T-helper 1 cell treated with Interleukin-12 subunit alpha and Interleukin-12 subunit beta and Interleukin-4 antibody, amounts not matched to agents 30 ng/mL and 1 ng/mL, for 36 hours (primary cell): ENCODE measurements around the gene CYP4F22. TPM values are rescaled to one million over a fixed set of nuclear protein-coding genes. Genes with fewer than 3 reads are reported as not detected.

Source experiments
- intact Hi-C: fragments of 100-400 bp; cut with micrococcal nuclease; formaldehyde crosslinking; loops from one replicate; pipeline ENCODE4 v1.15.1; 2024
- total RNA-seq: library from RNA; stranded (reverse); gene quantifications from 2 replicates; pipeline ENCODE4 v1.2.3, GENCODE V29; 2022

The CYP4F22 gene
- total RNA-seq, 1 donor from 2014 or later = 0.49 TPM

DNA sequence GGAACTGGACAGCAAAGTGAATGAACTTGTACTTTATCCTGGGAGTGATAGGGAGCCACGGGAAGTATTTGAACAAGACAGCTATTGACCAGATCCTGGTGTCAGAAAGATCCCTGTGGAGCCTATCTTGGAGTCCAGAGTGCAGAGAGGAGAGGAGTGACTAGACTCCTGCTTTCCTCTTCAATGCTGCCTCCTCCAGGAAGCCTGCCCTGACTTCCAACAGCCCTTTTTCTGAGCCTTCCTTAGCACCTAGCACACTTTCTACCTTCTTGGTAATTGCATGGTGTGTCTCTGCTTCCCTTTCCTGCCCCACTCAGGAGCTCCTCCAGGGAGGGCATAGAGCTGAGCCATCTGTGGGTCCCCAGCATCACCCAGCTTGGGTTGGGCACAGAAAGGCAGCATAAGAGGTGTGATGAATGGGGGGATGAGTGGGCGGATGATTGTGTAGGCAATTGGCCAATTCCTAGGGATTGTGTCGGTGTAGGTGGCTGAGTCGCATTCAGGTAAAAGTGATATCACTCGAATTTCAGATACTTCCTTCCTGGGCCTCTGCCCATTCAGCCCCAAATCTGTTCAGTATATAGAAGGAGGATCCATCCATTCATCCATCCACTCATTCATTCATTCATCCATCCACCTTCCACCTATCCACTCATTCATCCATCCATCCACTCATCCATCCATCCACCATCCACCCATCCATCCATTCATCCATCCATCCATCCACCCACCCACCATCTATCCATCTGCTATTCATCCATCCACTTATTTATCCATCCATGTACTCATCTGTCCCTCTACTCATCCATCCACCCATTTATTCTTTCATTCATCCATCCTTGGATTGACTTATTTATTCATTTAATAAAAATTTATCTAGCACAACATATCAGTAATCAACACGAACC lies 26.9 kb downstream of the CYP4F22 start:
- intact Hi-C loops = no loop called here

DNA sequence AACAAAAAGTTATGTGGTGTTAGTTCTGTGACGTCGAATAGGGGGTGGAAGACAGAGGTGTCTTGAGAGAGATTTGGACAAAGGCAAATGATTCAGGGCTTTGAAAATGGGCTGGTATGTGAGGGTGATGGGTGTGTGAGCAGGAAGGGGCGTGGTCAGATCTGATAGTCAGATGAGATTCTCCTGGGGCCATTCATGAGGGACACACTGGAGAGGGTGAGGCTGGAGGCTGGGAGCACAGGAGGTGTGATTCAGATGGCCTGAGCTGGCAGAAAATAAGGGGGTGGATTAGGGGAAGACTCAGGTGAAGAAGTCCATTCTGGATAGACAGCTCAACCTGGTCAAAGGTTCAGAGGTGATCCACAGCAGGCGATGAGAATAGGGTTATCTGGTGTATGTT lies 28.0 kb downstream of the CYP4F22 start:
- intact Hi-C loops = no loop called here

DNA sequence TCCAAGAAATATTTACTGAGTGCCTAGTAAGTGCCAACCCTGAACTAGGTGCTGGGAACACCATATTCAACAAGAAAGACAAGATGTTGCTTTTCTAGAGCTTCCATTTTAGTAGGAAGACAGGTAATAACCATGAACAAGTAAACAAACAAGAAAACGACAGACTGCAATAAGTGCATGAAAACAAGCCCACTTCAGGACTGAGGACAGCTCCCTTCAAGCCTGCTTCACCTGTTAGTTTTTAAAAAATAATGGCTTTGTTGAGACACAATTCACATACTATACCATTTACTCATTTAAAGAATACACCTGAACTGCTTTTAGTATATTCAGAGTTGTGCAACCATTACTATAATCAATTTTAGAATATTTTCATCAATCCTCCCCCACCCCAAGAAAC lies 30.4 kb downstream of the CYP4F22 start:
- intact Hi-C loops = no loop called here

DNA sequence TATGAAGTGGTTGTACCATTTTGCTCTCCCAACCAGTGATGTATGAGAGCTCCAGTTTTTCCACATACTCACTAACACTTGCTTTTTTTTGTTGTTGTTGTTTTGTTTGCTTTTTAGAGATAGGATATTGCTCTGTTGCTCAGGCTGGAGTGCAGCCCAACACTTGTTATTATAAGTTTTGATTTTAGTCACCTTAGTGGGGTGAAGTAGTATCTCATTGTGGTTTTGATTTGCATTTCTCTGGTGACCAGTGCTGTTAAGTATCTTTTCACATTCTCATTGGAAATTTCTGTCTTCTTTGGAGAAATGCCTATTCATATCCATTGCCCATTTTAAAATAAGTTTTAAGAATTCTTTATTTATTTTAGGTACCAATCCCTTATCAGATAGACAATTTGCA lies 31.3 kb downstream of the CYP4F22 start:
- intact Hi-C loops = no loop called here

DNA sequence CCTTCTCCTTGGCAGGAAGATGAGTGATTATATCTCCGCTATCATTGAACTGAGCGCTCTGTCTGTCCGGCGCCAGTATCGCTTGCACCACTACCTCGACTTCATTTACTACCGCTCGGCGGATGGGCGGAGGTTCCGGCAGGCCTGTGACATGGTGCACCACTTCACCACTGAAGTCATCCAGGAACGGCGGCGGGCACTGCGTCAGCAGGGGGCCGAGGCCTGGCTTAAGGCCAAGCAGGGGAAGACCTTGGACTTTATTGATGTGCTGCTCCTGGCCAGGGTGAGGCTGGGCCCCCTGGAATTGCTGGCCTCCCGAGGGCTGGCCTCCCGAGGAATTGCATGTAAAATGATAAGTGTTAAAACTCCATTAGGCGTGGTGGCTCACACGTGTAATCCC lies 32.1 kb downstream of the CYP4F22 start:
- intact Hi-C loops = no loop called here

DNA sequence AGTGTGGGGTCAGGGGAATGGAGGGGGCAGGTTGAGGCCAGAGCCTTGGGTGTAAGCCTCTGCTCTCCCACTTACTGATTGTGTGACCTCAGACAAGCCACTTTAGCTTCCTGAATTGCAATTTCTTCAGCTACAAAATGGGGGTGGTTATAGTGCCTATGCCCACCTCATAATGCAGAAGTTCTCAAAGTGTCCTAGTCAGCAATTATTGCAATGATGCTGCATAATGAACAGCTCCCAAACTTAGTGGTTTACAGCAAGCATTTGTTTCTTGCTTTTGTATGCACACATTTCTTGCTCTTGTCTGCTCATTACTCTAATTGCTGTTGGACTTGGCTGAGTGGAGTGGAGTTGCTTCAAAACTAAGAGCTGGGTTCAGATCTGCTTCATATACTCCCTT lies 36.0 kb downstream of the CYP4F22 start:
- intact Hi-C loops = no loop called here

DNA sequence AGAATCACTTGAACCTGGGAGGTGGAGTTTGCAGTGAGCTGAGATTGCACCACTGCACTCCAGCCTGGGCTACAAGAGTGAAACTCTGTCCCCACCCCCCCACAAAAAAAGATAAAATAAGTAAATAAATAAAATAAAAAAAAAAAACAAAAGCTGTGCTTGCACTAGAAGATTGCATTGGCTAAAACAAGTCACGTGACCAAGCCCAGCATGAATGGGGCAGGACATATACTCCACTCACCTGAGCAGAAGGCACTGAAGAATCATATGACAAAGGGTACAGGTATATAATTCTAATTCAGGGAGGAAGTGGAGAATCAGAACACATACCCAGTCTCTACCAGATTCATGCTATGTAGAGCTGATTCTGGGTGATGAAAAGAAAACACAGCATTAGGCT lies 36.6 kb downstream of the CYP4F22 start:
- intact Hi-C loops = no loop called here

DNA sequence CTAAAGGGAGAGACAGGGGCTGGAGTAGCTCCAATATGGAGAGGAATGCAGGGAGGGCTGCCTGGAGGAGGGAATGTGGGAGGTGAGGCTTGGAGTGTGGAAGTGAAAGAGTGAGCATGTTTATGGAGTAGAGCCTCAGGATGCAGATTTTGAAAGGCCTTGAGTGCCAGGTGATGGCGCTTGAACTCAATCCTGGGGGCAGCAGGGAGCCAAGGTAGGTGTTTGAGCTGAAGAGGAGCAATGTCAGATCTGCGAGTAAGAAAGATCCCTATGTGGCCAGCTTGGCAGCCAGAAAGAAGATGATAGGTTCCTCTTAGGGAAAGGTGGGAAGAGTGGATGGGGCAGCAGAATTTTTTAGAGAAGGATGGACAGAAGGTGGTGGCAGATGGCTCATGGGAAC lies 40.3 kb downstream of the CYP4F22 start:
- intact Hi-C loops = no loop called here

DNA sequence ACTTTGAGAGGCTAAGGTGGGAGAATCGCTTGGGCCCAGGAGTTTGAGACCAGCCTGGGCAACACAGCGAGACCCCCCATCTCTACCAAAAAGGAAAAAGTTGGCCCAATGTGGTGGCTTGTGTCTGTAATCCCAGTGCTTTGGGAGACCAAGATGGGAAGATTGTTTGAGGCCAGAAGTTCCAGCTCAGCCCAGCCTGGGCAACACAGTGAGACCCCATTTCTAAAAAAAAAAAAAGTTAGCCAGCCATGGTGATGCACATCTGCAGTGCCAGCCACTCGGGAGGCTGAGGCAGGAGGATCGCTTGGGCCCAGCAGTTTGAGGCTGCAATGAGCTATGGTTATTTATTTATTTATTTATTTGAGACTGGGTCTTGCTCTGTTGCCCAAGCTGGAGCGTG lies 41.3 kb downstream of the CYP4F22 start:
- intact Hi-C loops = no loop called here

DNA sequence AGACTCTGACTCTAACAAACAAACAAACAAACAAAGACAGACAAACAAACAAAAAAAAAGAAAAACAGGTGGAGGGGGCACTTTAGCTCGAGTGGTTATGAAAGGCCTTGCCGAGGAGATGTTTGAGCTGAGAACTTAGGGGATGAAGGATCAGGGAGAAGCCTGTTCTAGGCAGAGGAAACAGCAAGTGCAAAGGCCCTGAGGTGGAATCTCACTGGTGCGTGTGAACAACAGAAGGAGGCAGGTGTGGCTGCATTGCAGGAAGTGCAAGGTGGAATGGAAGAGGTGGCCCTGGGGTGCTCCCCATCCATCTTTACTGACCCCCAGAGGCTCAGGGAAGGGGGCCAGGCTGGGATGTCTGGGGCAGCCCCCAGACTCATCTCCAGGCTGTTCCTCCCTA lies 41.9 kb downstream of the CYP4F22 start:
- intact Hi-C loops = no loop called here

DNA sequence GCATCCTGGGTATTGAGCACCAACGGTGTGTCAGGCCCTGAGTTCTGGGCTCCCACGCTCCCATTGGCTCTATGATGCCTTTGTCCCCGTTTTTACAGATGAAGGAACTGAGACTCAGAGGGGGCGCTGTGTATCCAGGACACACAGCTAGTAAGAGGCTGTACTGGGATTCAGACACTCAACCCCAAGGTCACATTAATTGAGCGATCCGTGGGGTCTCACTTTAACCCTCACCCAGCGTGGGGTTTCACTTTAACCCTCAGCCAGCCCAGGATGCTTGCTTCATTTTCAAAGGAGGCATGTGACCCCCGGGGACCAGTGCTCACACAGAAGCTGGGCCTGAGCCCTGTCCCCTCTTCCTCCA lies 42.6 kb downstream of the CYP4F22 start:
- intact Hi-C loops = loop anchor here (1.0 kb wide), 4 partner anchors 119 to 459 kb away; no protein-coding TSS in a partner anchor

DNA sequence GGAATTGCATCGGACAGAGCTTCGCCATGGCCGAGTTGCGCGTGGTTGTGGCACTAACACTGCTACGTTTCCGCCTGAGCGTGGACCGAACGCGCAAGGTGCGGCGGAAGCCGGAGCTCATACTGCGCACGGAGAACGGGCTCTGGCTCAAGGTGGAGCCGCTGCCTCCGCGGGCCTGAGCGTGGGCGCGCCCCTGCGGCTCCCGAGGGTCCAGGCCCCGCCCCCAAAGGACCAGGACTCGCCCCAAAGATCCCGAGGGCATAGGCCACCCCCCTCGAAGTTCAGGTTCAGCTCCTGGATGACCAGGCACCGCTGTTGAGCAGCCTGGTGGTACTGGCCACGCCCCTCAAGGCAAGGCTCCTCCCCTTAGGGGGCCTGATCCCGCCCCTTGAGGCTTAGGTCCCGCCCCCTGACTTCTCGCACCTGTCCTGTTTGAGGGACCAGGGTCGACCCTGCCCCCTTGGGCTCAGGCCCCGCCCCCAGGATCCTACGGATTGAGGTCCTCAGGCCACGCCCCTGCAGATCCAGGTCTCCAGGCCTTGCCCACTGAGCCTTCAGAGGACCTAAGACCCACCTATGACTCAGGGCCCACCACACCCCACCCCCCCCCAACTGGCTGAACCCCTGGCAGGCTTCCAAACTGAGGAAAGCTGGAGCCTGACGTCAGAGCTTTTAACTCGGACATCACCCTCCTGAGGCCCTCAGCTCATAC lies 43.1 kb downstream of the CYP4F22 start:
- intact Hi-C loops = loop anchor here (1.0 kb wide), 4 partner anchors 119 to 459 kb away; no protein-coding TSS in a partner anchor

DNA sequence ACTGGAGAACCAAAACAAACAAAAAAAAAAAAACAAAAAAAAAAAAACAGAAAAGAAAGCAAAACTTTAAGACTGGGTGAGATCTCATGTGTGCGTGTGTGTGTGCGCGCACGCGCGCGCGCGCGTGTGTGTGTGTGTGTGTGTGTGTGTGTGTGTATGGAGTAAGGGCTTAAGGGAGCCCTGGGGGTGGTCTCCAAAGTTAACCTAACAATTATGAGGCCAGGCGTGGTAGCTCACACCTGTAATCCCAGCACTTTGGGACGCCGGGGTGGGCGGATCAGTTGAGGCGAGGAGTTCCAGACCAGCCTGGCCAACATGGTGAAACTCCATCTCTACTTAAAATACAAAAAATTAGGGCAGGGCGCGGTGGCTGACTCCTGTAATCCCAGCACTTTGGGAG lies 46.7 kb downstream of the CYP4F22 start:
- intact Hi-C loops = no loop called here

DNA sequence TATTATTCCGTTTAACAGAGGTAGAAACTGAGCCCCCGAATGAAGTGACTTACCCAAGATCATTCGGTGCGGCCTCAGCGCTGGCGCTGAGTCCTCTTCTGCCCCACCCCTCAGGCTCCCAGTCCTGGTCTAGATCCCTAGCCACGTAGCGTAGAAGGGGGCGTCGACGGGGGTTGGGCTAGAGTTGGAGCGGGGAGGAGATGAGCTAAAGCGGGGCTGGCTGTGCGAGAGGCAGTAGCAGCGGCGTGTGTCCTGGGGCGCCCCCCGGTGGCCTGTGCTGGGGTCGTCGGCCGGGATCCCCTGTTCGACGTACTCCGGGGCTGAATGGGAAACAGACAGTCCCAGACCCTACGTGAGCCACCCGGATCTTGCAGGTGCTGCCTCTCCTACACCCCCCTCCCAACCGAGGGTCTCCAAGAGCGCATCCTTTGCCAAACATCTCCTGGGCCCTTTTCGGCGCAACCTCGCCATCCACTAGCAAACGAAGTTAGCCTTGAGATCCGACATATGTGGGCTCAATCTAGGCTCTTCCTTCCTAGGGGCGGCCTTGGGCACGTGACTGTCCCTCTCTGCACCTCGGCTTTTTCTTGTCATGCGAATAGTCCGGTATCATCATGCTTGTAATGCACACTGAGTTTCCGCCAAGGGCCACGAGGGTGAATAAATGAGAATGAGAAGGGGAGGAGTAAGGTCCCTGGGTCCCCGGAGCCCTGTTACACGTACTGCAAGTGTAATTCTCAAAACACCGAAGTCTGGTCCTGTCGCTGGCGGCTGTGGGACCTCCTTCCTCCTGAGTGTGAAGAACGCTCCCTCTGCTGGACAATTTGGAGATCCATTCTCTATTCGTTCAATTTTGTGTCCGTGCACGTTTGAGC lies 47.7 kb downstream of the CYP4F22 start:
- intact Hi-C loops = loop anchor here (1.0 kb wide), 9 partner anchors 89 to 464 kb away; partner anchors contain the start of gene AKAP8

DNA sequence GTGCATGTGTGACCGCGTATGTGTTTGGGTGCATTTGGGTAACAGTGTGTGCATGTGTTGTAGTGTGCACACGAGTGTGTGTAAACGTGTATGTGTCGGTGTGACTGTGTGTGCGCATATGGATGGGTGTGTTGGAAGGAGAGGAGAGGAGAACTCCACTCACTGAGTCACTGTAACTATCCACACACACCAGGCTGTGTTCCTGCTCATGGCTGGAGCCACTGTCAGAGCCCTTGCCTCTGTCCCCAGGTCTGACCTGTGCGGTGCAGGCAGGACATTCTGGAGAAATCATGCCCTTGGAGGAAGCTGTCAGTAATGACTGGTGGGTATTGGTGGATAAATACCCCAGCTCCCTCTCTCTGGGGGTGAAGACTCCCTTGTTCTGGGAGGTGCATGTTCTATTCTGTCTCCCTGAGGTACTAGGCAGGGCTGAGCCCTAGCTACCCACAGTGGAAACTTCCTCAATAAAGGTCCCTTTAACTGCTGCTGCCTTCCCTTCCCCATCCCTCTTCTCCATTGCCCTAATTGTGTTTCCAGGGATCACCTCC lies 48.4 kb downstream of the CYP4F22 start:
- intact Hi-C loops = loop anchor here (1.0 kb wide), 9 partner anchors 89 to 464 kb away; partner anchors contain the start of gene AKAP8

DNA sequence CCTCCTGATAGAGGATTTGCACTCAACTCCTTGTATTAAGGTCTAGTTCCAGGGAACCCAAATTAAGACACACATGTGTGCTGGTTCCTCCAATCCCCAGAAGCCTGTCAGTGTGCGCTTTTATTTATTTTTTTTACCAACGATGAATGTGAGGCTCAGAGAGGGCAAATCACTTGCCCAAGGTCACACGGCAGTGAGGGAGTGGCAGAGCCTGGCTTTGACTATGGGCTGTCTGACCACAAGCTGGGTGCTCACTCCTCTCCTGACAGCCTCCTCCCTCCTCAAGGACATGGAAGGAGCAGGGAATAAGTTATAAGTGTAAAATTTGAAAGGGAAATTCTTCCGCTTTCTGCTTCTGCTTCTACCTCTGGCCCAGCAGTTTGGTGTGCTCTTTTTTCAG lies 48.9 kb downstream of the CYP4F22 start:
- intact Hi-C loops = no loop called here

DNA sequence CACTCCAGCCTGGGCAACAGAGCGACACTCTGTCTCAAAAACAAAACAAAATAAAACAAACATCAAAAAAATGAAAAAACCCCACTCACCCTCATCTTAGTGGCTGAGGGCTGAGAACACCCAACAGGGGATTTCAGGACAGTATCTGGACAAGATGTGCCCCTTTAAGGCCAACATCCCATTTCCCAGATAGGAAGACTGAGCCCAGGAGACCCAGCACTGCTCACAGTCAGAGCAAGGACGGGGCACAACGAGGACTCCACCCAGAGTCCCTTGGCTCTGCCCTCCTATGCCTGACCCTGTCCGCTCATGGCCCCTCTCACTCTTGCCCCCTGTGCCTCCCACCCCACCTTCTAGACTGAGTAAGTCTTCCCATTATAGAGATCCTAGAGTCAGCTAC lies 53.8 kb downstream of the CYP4F22 start:
- intact Hi-C loops = no loop called here

DNA sequence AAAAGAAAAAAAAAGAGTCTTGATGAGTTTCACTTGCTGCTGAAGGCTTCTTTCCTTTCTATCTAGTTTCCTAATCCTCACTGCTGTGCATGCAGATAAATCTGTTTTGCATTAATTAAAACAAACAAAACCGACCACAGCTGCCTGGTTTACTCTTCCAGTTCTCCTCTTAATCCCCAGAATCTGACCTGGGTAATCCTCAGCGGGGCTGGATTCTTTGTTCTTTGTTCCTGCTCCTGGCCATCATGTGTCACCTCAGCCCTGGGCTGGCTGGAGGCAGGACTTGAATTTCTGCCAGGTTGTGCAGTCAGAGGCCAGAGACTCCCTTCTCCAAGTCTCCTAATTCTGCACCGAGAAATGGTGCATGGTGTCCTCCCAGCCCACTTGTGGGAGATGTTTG lies 54.5 kb downstream of the CYP4F22 start:
- intact Hi-C loops = no loop called here

DNA sequence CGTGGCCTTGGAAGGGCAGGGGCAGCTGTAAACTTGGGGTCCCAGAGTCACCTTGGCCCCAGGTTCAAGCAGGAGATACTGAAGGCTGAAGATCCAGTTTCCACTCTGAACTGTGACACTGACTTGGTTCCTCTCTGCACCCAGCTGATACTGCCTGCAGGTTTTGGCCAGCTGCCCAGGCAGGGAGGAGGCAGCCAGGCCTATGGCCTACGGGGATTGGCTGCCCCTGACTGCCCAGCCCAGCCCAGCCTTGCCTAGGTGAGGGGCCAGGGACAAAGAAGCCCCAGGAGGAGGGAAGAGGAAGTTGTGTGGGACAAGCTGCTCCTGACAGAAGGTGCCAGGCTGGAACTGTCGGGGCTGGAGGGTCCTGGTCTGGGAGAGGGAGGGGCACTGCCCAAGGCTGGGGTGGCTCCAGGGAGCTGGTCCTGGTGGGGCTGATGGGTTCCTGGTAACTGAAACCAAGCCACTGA lies 55.0 kb downstream of the CYP4F22 start:
- intact Hi-C loops = no loop called here

DNA sequence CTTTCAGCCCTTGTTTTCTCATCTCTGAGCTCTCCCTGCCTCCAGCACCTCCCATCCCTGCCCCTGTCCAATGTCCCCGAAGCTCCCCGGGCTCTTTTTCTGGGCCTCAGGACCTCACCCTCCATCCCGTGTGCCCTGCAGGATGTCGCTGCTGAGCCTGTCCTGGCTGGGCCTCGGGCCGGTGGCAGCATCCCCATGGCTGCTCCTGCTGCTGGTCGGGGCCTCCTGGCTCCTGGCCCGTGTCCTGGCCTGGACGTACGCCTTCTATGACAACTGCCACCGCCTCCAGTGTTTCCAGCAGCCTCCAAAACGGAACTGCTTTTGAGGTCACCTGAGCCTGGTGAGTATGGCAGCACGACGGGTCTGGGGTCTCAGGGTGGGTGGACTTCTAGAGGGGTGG lies 55.6 kb downstream of the CYP4F22 start:
- intact Hi-C loops = no loop called here

DNA sequence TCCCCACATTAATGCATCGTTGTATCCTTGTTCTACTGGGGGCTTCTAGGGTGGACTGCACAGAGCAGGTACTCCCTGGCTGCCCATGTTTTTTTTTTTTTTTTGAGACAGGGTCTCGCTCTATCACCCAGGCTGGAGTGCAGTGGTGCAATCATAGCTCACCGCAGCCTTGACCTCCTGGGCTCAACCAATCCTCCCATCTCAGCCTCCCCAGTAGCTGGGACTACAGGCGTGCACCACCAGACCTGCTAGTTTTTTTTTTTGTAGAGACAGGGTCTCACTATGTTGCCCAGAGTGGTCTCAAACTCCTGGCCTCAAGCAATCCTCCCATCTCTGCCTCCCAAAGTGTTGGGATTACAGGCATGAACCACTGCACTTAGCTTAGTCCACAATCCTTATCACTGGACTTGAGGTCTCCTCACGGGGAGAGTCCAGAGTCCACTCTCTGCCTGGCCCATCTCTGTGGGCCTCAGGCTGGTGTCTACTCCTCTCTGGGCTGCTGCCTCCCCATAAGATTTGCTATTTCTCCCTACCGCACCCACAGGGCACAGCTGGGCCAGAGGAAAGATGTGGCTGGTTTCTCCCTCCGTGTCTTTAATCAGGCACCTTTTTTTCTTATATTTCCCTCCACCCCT lies 56.3 kb downstream of the CYP4F22 start:
- intact Hi-C loops = no loop called here
